Measurements from ENCODE around the gene NHERF2. TPM values are rescaled to one million over a fixed set of nuclear protein-coding genes. Genes with fewer than 3 reads are reported as not detected.

Gene NHERF2
- total and polyA plus RNA-seq, 9 donors, result 6.3 to 118 (median 78.7) TPM

DNA sequence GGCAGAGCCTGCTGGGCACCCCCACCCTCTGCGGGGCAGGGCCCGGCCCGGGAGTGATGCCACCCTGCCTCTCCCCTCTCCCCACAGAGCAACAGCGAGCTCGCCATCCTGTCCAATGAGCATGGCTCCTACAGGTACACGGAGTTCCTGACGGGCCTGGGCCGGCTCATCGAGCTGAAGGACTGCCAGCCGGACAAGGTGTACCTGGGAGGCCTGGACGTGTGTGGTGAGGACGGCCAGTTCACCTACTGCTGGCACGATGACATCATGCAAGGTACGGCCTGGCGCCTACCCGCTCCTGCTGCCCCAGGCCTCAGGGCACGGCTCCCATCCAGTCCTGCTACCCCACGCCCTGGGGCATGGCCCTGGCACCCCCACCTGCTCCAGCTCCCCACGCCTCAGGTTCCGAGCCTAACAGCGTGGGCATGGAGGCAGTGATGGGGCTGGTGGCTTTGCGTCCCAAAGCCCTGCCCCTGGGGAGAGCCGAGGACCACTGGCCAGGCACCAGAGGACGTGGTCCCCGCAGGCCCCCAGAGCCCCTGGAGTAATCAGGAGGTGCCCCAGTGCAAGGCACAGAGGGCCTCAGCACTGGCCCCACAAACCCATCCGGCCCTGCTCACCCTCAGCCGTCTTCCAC lies 59.5 kb downstream of the NHERF2 start:
- no peak overlapping the region for H3K4me3 ChIP-seq
- no peaks in the 10 kb centered on the region for H3K27me3 ChIP-seq
- WGBS, 3 donors, result 82 to 89% (median 88%) methylated on average over 23 to 27 of the region's 27 CpGs
- intact Hi-C loops (cut with DNase I), result no loop called here
- TF ChIP-seq POLR2A (IDR thresholded peaks at IDR 0.05) (no peak), EP300 (IDR thresholded peaks at IDR 0.05) (no peak)
- TF ChIP-seq, protein P1, sequence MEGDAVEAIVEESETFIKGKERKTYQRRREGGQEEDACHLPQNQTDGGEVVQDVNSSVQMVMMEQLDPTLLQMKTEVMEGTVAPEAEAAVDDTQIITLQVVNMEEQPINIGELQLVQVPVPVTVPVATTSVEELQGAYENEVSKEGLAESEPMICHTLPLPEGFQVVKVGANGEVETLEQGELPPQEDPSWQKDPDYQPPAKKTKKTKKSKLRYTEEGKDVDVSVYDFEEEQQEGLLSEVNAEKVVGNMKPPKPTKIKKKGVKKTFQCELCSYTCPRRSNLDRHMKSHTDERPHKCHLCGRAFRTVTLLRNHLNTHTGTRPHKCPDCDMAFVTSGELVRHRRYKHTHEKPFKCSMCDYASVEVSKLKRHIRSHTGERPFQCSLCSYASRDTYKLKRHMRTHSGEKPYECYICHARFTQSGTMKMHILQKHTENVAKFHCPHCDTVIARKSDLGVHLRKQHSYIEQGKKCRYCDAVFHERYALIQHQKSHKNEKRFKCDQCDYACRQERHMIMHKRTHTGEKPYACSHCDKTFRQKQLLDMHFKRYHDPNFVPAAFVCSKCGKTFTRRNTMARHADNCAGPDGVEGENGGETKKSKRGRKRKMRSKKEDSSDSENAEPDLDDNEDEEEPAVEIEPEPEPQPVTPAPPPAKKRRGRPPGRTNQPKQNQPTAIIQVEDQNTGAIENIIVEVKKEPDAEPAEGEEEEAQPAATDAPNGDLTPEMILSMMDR (IDR thresholded peaks at IDR 0.05), result no peak
- no peaks in the 10 kb centered on the region for H3K36me3 ChIP-seq
- H3K4me1 ChIP-seq (ENCODE audit: insufficient read depth), result peaks cover 8% of the 10 kb centered on the region
- DNase-seq, result no peak
- no peak overlapping the region for H3K27ac ChIP-seq
- H3K9me3 ChIP-seq, result no peaks in the 10 kb centered on the region

DNA sequence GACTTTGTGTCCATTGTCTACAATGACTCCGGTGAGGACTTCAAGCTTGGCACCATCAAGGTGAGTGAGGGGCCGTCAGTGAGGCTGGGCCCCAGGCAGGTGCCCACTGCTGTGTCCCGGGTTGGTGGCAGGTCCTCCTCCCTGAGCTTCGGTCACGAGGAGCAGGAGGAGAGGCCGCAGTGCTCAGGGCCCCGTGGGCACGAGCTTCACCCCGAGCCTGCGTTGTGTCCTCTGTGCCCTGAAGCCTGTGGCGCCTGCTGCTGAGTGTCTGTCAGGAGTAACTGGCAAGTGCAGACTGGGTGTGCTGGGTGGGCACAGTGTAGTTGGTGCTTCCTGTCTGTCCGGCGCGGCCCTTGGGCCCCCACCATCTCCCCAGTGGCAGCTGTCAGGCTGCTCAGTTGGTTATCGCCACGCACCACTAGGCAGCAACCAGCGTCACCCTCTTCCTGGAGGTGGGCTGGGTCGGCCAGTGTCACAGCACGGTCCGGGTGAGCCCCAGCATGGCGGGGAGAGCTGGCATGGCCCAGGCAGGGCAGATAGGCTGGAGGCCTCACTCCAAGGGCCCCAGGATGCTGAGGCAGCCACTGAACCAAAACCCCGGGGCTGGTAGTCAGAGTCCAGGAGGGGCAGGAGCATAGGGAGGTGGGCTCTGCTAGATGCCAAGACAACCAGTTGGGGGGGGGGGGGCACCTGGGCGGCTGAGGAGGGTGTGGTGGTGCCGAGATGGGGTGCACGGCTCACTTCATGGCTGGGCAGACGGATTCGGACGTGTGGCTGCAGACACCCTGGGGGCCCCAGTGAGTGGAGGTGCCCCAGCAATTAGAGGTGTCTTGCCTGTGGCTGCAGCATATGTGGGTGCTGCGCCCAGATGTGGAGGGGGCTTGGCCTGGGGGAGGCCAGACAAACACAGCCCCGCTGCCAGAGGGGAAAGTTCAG lies 60.4 kb downstream of the NHERF2 start:
- Histone ChIP-seq H3K36me3 (no peaks in the 10 kb centered on the region), H3K27me3 (no peaks in the 10 kb centered on the region), H3K4me3 (no peak overlapping the region), H3K27ac (no peak overlapping the region), H3K9me3 (no peaks in the 10 kb centered on the region), H3K4me1 (ENCODE audit: insufficient read depth) (peaks cover 14% of the 10 kb centered on the region)
- TF ChIP-seq, protein P1 (IDR thresholded peaks at IDR 0.05), result no peak
- no peak for TF ChIP-seq POLR2A (IDR thresholded peaks at IDR 0.05)
- no peak for TF ChIP-seq EP300 (IDR thresholded peaks at IDR 0.05)
- 85 to 88% (median 86%) methylated on average over 29 to 30 of the region's 30 CpGs for WGBS, 3 donors
- no peak for DNase-seq
- intact Hi-C loops (cut with DNase I), result no loop called here

DNA sequence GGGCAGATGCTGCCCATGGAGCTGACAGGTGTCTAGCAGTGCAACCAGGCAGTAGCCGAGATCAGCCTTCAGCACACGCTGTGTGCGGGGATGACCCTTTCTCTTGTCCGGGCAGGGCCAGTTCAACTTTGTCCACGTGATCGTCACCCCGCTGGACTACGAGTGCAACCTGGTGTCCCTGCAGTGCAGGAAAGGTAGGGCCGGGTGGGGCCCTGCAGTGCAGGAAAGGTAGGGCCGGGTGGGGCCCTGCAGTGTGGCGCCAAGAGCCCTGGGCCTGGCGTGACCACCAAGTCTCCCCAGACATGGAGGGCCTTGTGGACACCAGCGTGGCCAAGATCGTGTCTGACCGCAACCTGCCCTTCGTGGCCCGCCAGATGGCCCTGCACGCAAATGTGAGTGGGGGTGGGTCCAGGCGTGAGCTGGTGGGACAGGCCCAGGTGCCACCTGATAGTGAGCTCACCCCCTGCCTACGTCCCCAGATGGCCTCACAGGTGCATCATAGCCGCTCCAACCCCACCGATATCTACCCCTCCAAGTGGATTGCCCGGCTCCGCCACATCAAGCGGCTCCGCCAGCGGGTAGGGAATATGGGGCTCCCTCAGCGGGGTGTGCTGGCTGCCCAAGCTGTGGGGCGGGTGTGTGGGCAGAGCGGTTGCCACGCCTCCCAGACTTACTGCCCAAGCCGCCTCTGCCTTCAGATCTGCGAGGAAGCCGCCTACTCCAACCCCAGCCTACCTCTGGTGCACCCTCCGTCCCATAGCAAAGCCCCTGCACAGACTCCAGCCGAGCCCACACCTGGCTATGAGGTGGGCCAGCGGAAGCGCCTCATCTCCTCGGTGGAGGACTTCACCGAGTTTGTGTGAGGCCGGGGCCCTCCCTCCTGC lies 61.3 kb downstream of the NHERF2 start:
- Histone ChIP-seq H3K27me3 (no peaks in the 10 kb centered on the region), H3K4me1 (ENCODE audit: insufficient read depth) (peaks cover 8% of the 10 kb centered on the region), H3K9me3 (no peaks in the 10 kb centered on the region), H3K27ac (no peak overlapping the region), H3K36me3 (no peaks in the 10 kb centered on the region), H3K4me3 (no peak overlapping the region)
- WGBS, 3 donors, result 87% methylated on average over 31 to 41 of the region's 41 CpGs
- intact Hi-C loops (cut with DNase I), result no loop called here
- no peak for DNase-seq
- TF ChIP-seq POLR2A (IDR thresholded peaks at IDR 0.05) (no peak), EP300 (IDR thresholded peaks at IDR 0.05) (no peak)
- TF ChIP-seq, protein P1 (IDR thresholded peaks at IDR 0.05), result no peak

Small RNA genes within 50 kb of the gene (small RNA-seq; reads per million reads assigned to genes)
- not detected for gene RN7SL219P

Other genes starting within 250 kb of the NHERF2 start
Only the 30 nearest of the 31 such genes appear.
- 10 to 100 TPM; 42.8 to 72.0 (median 52.3) TPM for gene NUBP2, start 243.9 kb upstream of the NHERF2 start, total RNA-seq
- gene NUBP2, start 243.9 kb upstream of the NHERF2 start, polyA plus RNA-seq, result 10 to 100 TPM in 1 of 2 donors, under 1 TPM in 1; 0.50 to 76.5 TPM
- 1 to 10 TPM in 2 of 7 donors, under 1 TPM in 5; 0.20 to 1.8 (median 0.47) TPM for gene IGFALS, start 233.2 kb upstream of the NHERF2 start, total RNA-seq
- gene IGFALS, start 233.2 kb upstream of the NHERF2 start, polyA plus RNA-seq, result under 1 TPM in 1 of 2 donors, not detected in 1; 0.63 TPM
- gene HAGH, start 200.1 kb upstream of the NHERF2 start, total RNA-seq, result 10 to 100 TPM; 22.8 to 70.2 (median 37.0) TPM
- 10 to 100 TPM in 1 of 2 donors, 1 to 10 TPM in 1; 7.7 to 38.2 TPM for gene HAGH, start 200.1 kb upstream of the NHERF2 start, polyA plus RNA-seq
- gene FAHD1, start 199.7 kb upstream of the NHERF2 start, total RNA-seq, result 10 to 100 TPM; 11.0 to 22.1 (median 16.8) TPM
- 10 to 100 TPM; 11.0 to 14.0 TPM for gene FAHD1, start 199.7 kb upstream of the NHERF2 start, polyA plus RNA-seq
- gene MEIOB, start 154.7 kb upstream of the NHERF2 start, total RNA-seq, result under 1 TPM in 2 of 7 donors, not detected in 5; 0.23 to 0.24 TPM
- gene MEIOB, start 154.7 kb upstream of the NHERF2 start, polyA plus RNA-seq, result under 1 TPM; 0.24 to 0.27 TPM
- 1 to 10 TPM in 1 of 7 donors, under 1 TPM in 1, not detected in 5; 0.69 to 1.8 TPM for gene HS3ST6, start 108.5 kb upstream of the NHERF2 start, total RNA-seq
- gene HS3ST6, start 108.5 kb upstream of the NHERF2 start, polyA plus RNA-seq, result not detected
- 10 to 100 TPM; 12.2 to 27.5 (median 21.9) TPM for gene MSRB1, start 83.7 kb upstream of the NHERF2 start, total RNA-seq
- gene MSRB1, start 83.7 kb upstream of the NHERF2 start, polyA plus RNA-seq, result 10 to 100 TPM in 1 of 2 donors, 1 to 10 TPM in 1; 6.7 to 31.1 TPM
- gene RPL3L, start 72.2 kb upstream of the NHERF2 start, total RNA-seq, result not detected
- gene RPL3L, start 72.2 kb upstream of the NHERF2 start, polyA plus RNA-seq, result not detected
- gene NDUFB10, start 67.4 kb upstream of the NHERF2 start, total RNA-seq, result 100 to 1,000 TPM in 3 of 7 donors, 10 to 100 TPM in 4; 81.5 to 133 (median 95.4) TPM
- 100 to 1,000 TPM; 152 to 176 TPM for gene NDUFB10, start 67.4 kb upstream of the NHERF2 start, polyA plus RNA-seq
- gene RPS2, start 62.1 kb upstream of the NHERF2 start, total RNA-seq, result 1,000 to 10,000 TPM; 2,694 to 4,021 (median 3,788) TPM
- gene RPS2, start 62.1 kb upstream of the NHERF2 start, polyA plus RNA-seq, result 1,000 to 10,000 TPM; 1,606 to 4,743 TPM
- under 1 TPM in 1 of 7 donors, not detected in 6; 0.32 TPM for gene RNF151, start 60.0 kb upstream of the NHERF2 start, total RNA-seq
- gene RNF151, start 60.0 kb upstream of the NHERF2 start, polyA plus RNA-seq, result not detected
- 10 to 100 TPM; 28.9 to 48.0 (median 31.0) TPM for gene TBL3, start 54.8 kb upstream of the NHERF2 start, total RNA-seq
- 10 to 100 TPM in 1 of 2 donors, 1 to 10 TPM in 1; 2.1 to 40.6 TPM for gene TBL3, start 54.8 kb upstream of the NHERF2 start, polyA plus RNA-seq
- 1 to 10 TPM in 1 of 7 donors, under 1 TPM in 3, not detected in 3; 0.36 to 1.3 (median 0.66) TPM for gene NOXO1, start 45.4 kb upstream of the NHERF2 start, total RNA-seq
- gene NOXO1, start 45.4 kb upstream of the NHERF2 start, polyA plus RNA-seq, result under 1 TPM in 1 of 2 donors, not detected in 1; 0.48 TPM
- 10 to 100 TPM; 10.6 to 18.5 (median 14.0) TPM for gene GFER, start 42.7 kb upstream of the NHERF2 start, total RNA-seq
- gene GFER, start 42.7 kb upstream of the NHERF2 start, polyA plus RNA-seq, result 10 to 100 TPM in 1 of 2 donors, 1 to 10 TPM in 1; 6.1 to 16.8 TPM
- 1 to 10 TPM in 4 of 7 donors, under 1 TPM in 3; 0.50 to 4.0 (median 1.1) TPM for gene SYNGR3, start 36.9 kb upstream of the NHERF2 start, total RNA-seq
- under 1 TPM; 0.42 to 0.75 TPM for gene SYNGR3, start 36.9 kb upstream of the NHERF2 start, polyA plus RNA-seq
- gene ZNF598, start 17.1 kb upstream of the NHERF2 start, total RNA-seq, result 10 to 100 TPM; 25.8 to 44.5 (median 30.3) TPM
- 10 to 100 TPM in 1 of 2 donors, under 1 TPM in 1; 0.95 to 26.7 TPM for gene ZNF598, start 17.1 kb upstream of the NHERF2 start, polyA plus RNA-seq
- 1 to 10 TPM in 1 of 7 donors, under 1 TPM in 2, not detected in 4; 0.46 to 1.1 (median 0.78) TPM for gene NPW, start 7.1 kb upstream of the NHERF2 start, total RNA-seq
- under 1 TPM in 1 of 2 donors, not detected in 1; 0.17 TPM for gene NPW, start 7.1 kb upstream of the NHERF2 start, polyA plus RNA-seq
- 10 to 100 TPM; 17.1 to 38.1 (median 23.9) TPM for gene NTHL1, start 20.9 kb downstream of the NHERF2 start, total RNA-seq
- 10 to 100 TPM in 1 of 2 donors, 1 to 10 TPM in 1; 1.9 to 27.3 TPM for gene NTHL1, start 20.9 kb downstream of the NHERF2 start, polyA plus RNA-seq
- 100 to 1,000 TPM in 4 of 7 donors, 10 to 100 TPM in 3; 47.0 to 150 (median 131) TPM for gene TSC2, start 21.1 kb downstream of the NHERF2 start, total RNA-seq
- gene TSC2, start 21.1 kb downstream of the NHERF2 start, polyA plus RNA-seq, result 10 to 100 TPM; 51.7 to 72.1 TPM
- gene PKD1, start 109.0 kb downstream of the NHERF2 start, total RNA-seq, result 100 to 1,000 TPM in 6 of 7 donors, 10 to 100 TPM in 1; 78.8 to 203 (median 145) TPM
- 100 to 1,000 TPM in 1 of 2 donors, 1 to 10 TPM in 1; 8.7 to 113 TPM for gene PKD1, start 109.0 kb downstream of the NHERF2 start, polyA plus RNA-seq
- gene RAB26, start 121.7 kb downstream of the NHERF2 start, total RNA-seq, result under 1 TPM in 2 of 7 donors, not detected in 5; 0.12 to 0.80 TPM
- under 1 TPM; 0.19 to 0.50 TPM for gene RAB26, start 121.7 kb downstream of the NHERF2 start, polyA plus RNA-seq
- gene TRAF7, start 128.9 kb downstream of the NHERF2 start, total RNA-seq, result 10 to 100 TPM; 20.5 to 68.0 (median 48.0) TPM
- 10 to 100 TPM; 13.3 to 26.3 TPM for gene TRAF7, start 128.9 kb downstream of the NHERF2 start, polyA plus RNA-seq
- gene CASKIN1, start 169.7 kb downstream of the NHERF2 start, total RNA-seq, result 1 to 10 TPM in 1 of 7 donors, under 1 TPM in 6; 0.10 to 2.4 (median 0.60) TPM
- under 1 TPM in 1 of 2 donors, not detected in 1; 0.52 TPM for gene CASKIN1, start 169.7 kb downstream of the NHERF2 start, polyA plus RNA-seq
- gene MLST8, start 178.6 kb downstream of the NHERF2 start, total RNA-seq, result 10 to 100 TPM; 24.5 to 56.2 (median 28.4) TPM
- gene MLST8, start 178.6 kb downstream of the NHERF2 start, polyA plus RNA-seq, result 10 to 100 TPM in 1 of 2 donors, 1 to 10 TPM in 1; 7.4 to 42.9 TPM
- 1 to 10 TPM; 3.2 to 8.3 (median 6.4) TPM for gene BRICD5, start 184.0 kb downstream of the NHERF2 start, total RNA-seq
- 1 to 10 TPM in 1 of 2 donors, under 1 TPM in 1; 0.37 to 4.1 TPM for gene BRICD5, start 184.0 kb downstream of the NHERF2 start, polyA plus RNA-seq
- 10 to 100 TPM in 1 of 7 donors, 1 to 10 TPM in 6; 5.0 to 12.3 (median 7.5) TPM for gene PGP, start 187.9 kb downstream of the NHERF2 start, total RNA-seq
- gene PGP, start 187.9 kb downstream of the NHERF2 start, polyA plus RNA-seq, result 1 to 10 TPM; 2.5 to 5.2 TPM
- 10 to 100 TPM; 18.3 to 26.2 (median 22.7) TPM for gene E4F1, start 196.7 kb downstream of the NHERF2 start, total RNA-seq
- gene E4F1, start 196.7 kb downstream of the NHERF2 start, polyA plus RNA-seq, result 10 to 100 TPM in 1 of 2 donors, under 1 TPM in 1; 0.58 to 23.5 TPM
- 1 to 10 TPM in 1 of 7 donors, under 1 TPM in 6; 0.37 to 1.1 (median 0.75) TPM for gene DNASE1L2, start 209.5 kb downstream of the NHERF2 start, total RNA-seq
- under 1 TPM in 1 of 2 donors, not detected in 1; 0.69 TPM for gene DNASE1L2, start 209.5 kb downstream of the NHERF2 start, polyA plus RNA-seq
- gene ECI1, start 224.7 kb downstream of the NHERF2 start, total RNA-seq, result 10 to 100 TPM; 39.0 to 66.3 (median 51.3) TPM
- 10 to 100 TPM in 1 of 2 donors, 1 to 10 TPM in 1; 3.1 to 48.1 TPM for gene ECI1, start 224.7 kb downstream of the NHERF2 start, polyA plus RNA-seq
- 100 to 1,000 TPM in 6 of 7 donors, 10 to 100 TPM in 1; 78.0 to 172 (median 153) TPM for gene RNPS1, start 241.2 kb downstream of the NHERF2 start, total RNA-seq
- gene RNPS1, start 241.2 kb downstream of the NHERF2 start, polyA plus RNA-seq, result 100 to 1,000 TPM in 1 of 2 donors, 10 to 100 TPM in 1; 85.2 to 138 TPM